ENCODE data around the gene HTT. TPM values are rescaled to one million over a fixed set of nuclear protein-coding genes. Genes with fewer than 3 reads are reported as not detected.

The HTT gene
- polyA plus RNA-seq, 1 donor from 2014 or later = 11.5 TPM

DNA sequence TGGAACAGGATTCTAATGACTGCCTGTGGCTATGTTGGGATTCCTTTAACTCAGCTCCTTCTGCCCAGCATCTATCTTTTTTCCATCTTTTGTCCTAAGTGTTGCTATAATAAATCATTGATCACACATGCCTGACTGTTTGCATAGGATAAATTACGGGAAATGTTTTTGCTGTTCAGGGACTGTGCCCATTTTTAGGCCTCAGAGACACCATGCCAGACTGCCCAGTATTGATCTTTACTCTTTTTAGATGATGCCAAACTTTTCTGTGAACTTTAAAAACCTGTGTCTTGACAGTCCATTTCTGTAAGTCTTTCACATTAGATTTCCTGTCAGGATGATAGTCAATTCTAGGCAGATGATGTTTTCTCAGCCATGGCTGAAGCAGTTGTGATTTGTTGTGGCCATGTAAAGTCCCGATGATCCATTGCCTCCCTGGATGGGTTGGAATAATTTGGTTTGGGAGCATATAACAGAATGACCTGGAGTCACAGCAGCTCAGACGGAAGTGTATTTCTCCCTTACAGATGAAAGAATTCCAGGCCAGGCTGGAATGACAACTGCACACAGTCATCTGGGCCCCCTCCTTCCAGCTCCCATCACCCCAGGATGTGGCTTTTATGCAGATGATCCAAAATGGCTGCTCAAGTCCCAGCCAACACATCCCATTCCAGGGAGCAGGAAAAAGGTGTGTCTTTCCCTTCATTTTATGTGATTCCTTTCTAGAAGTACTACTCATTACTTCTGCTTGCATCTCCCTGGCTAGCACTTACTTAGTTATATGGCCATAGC lies 3.6 kb upstream of the HTT start:
- H2AFZ ChIP-seq (ENCODE audit: low read depth, low read length) = no peak overlapping the region
- no peaks in the 10 kb centered on the region for H3K9me2 ChIP-seq (ENCODE audit: insufficient read depth, low read length)
- H4K20me1 ChIP-seq (ENCODE audit: insufficient read depth) = no peaks in the 10 kb centered on the region
- TF ChIP-seq TAF1 (IDR thresholded peaks at IDR 0.05; ENCODE audit: low read depth) (no peak), EZH2 (IDR thresholded peaks at IDR 0.05; ENCODE audit: borderline replicate concordance, insufficient read depth, low read length, poor library complexity, severe bottlenecking) (no peak), RAD21 (conservative IDR thresholded peaks at IDR 0.05) (no peak), POLR2AphosphoS5 (IDR thresholded peaks at IDR 0.05) (no peak), EP300 (conservative IDR thresholded peaks at IDR 0.05; ENCODE audit: poor library complexity, severe bottlenecking) (no peak), MXI1 (conservative IDR thresholded peaks at IDR 0.05; ENCODE audit: poor library complexity, severe bottlenecking) (no peak), SMC3 (conservative IDR thresholded peaks at IDR 0.05; ENCODE audit: poor library complexity) (no peak)
- TF ChIP-seq, protein P1, sequence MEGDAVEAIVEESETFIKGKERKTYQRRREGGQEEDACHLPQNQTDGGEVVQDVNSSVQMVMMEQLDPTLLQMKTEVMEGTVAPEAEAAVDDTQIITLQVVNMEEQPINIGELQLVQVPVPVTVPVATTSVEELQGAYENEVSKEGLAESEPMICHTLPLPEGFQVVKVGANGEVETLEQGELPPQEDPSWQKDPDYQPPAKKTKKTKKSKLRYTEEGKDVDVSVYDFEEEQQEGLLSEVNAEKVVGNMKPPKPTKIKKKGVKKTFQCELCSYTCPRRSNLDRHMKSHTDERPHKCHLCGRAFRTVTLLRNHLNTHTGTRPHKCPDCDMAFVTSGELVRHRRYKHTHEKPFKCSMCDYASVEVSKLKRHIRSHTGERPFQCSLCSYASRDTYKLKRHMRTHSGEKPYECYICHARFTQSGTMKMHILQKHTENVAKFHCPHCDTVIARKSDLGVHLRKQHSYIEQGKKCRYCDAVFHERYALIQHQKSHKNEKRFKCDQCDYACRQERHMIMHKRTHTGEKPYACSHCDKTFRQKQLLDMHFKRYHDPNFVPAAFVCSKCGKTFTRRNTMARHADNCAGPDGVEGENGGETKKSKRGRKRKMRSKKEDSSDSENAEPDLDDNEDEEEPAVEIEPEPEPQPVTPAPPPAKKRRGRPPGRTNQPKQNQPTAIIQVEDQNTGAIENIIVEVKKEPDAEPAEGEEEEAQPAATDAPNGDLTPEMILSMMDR (IDR thresholded peaks at IDR 0.05; ENCODE audit: poor library complexity, severe bottlenecking) = no peak
- TF ChIP-seq, protein P2, sequence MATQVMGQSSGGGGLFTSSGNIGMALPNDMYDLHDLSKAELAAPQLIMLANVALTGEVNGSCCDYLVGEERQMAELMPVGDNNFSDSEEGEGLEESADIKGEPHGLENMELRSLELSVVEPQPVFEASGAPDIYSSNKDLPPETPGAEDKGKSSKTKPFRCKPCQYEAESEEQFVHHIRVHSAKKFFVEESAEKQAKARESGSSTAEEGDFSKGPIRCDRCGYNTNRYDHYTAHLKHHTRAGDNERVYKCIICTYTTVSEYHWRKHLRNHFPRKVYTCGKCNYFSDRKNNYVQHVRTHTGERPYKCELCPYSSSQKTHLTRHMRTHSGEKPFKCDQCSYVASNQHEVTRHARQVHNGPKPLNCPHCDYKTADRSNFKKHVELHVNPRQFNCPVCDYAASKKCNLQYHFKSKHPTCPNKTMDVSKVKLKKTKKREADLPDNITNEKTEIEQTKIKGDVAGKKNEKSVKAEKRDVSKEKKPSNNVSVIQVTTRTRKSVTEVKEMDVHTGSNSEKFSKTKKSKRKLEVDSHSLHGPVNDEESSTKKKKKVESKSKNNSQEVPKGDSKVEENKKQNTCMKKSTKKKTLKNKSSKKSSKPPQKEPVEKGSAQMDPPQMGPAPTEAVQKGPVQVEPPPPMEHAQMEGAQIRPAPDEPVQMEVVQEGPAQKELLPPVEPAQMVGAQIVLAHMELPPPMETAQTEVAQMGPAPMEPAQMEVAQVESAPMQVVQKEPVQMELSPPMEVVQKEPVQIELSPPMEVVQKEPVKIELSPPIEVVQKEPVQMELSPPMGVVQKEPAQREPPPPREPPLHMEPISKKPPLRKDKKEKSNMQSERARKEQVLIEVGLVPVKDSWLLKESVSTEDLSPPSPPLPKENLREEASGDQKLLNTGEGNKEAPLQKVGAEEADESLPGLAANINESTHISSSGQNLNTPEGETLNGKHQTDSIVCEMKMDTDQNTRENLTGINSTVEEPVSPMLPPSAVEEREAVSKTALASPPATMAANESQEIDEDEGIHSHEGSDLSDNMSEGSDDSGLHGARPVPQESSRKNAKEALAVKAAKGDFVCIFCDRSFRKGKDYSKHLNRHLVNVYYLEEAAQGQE (IDR thresholded peaks at IDR 0.05; ENCODE audit: borderline replicate concordance) = no peak
- no peaks in the 10 kb centered on the region for H3K9me3 ChIP-seq (ENCODE audit: low read length)
- no peak overlapping the region for H3K27ac ChIP-seq (ENCODE audit: low read length)
- no peaks in the 10 kb centered on the region for H3K36me3 ChIP-seq (ENCODE audit: insufficient read depth, low read length)
- H3K4me3 ChIP-seq (ENCODE audit: low read length) = no peak overlapping the region
- no peak overlapping the region for H3K4me2 ChIP-seq (ENCODE audit: low read length)
- H3K79me2 ChIP-seq (replicated peaks; ENCODE audit: insufficient read depth, low read length) = peaks cover 4% of the 10 kb centered on the region
- H3K27me3 ChIP-seq (ENCODE audit: insufficient read depth, low read depth, low read length) = no peaks in the 10 kb centered on the region
- peaks cover 4% of the 10 kb centered on the region for H3F3A ChIP-seq (ENCODE audit: insufficient read depth, low read length, poor library complexity, severe bottlenecking)
- no peak overlapping the region for H3K9ac ChIP-seq (ENCODE audit: low read length)

DNA sequence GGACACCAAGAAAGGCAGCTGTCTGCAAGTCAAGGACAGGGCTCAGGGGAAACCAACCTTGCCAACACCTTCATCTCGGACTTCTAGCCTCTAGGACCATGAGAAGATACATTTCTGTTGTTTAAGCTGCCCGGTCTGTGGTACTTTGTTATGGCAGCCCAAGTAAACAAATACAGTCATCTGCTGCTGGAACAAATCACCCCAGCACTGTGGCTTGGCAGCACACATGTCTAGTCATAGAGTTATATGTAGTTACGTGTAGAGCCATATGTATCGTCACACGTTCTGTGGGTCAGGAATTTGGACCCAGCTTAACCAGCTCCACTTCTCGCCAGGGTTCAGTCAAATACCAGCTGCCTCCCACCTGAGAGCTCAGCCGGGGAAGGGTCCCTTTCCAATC lies 2.7 kb upstream of the HTT start:
- Histone ChIP-seq H3K9me2 (ENCODE audit: insufficient read depth, low read length) (no peaks in the 10 kb centered on the region), H2AFZ (ENCODE audit: low read depth, low read length) (no peak overlapping the region), H3K79me2 (replicated peaks; ENCODE audit: insufficient read depth, low read length) (peaks cover 13% of the 10 kb centered on the region), H3K4me3 (ENCODE audit: low read length) (no peak overlapping the region), H3K9ac (ENCODE audit: low read length) (no peak overlapping the region), H4K20me1 (ENCODE audit: insufficient read depth) (no peaks in the 10 kb centered on the region), H3K36me3 (ENCODE audit: insufficient read depth, low read length) (no peaks in the 10 kb centered on the region), H3K4me2 (ENCODE audit: low read length) (no peak overlapping the region), H3K27ac (ENCODE audit: low read length) (no peak overlapping the region), H3F3A (ENCODE audit: insufficient read depth, low read length, poor library complexity, severe bottlenecking) (peaks cover 4% of the 10 kb centered on the region), H3K9me3 (ENCODE audit: low read length) (no peaks in the 10 kb centered on the region), H3K27me3 (ENCODE audit: insufficient read depth, low read depth, low read length) (no peaks in the 10 kb centered on the region)
- TF ChIP-seq, protein P2 (IDR thresholded peaks at IDR 0.05; ENCODE audit: borderline replicate concordance) = no peak
- TF ChIP-seq SMC3 (conservative IDR thresholded peaks at IDR 0.05; ENCODE audit: poor library complexity) (no peak), MXI1 (conservative IDR thresholded peaks at IDR 0.05; ENCODE audit: poor library complexity, severe bottlenecking) (no peak), RAD21 (conservative IDR thresholded peaks at IDR 0.05) (no peak), EZH2 (IDR thresholded peaks at IDR 0.05; ENCODE audit: borderline replicate concordance, insufficient read depth, low read length, poor library complexity, severe bottlenecking) (no peak), EP300 (conservative IDR thresholded peaks at IDR 0.05; ENCODE audit: poor library complexity, severe bottlenecking) (no peak), POLR2AphosphoS5 (IDR thresholded peaks at IDR 0.05) (no peak), TAF1 (IDR thresholded peaks at IDR 0.05; ENCODE audit: low read depth) (no peak)
- TF ChIP-seq, protein P1 (IDR thresholded peaks at IDR 0.05; ENCODE audit: poor library complexity, severe bottlenecking) = no peak
